GM21737 (cell line): ENCODE results near the gene SERPINA3.
"Not testable (repeated sequence)": the region's sequence is repeated elsewhere in the genome, so short reads cannot be mapped to it uniquely, and the experiment has no call there.

Source experiments
- ATAC-seq: cut with Tn5 transposase; IDR thresholded peaks from one replicate; pipeline ENCODE4 v1.9.1; 2021; ENCODE audit warnings: mild to moderate bottlenecking, moderate library complexity; ENCODE audit not compliant: unreplicated experiment

Gene SERPINA3

DNA sequence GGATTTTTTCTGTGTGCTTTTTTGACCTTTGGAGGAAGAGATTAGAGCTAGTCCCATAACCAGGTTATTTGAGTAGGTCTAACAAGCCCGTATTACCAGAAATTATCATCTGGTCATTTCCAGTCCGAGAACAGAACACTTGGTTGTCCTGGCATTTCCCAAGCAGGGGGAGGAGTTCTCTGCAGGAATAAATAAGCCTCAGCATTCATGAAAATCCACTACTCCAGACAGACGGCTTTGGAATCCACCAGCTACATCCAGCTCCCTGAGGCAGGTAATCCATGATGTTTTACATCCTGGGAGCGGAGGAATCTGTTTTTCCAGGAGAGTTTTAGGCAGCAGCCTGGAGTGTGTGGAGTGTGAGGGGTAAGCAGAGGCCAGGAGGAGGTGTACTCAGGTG, at the start of gene SERPINA3:
Gene SERPINA3, plus strand, starts transcription at position 218 of the 400 bp plus-strand sequence. CDS start 2,051 bp downstream, outside the sequence.
- no peak for ATAC-seq

- no peak for ATAC-seq
Observed at GRCh38 chr14:94562941-94563883, 49.0 kb upstream of the SERPINA3 start.

- no peak for ATAC-seq
Observed at GRCh38 chr14:94564381-94564780, 47.8 kb upstream of the SERPINA3 start.

DNA sequence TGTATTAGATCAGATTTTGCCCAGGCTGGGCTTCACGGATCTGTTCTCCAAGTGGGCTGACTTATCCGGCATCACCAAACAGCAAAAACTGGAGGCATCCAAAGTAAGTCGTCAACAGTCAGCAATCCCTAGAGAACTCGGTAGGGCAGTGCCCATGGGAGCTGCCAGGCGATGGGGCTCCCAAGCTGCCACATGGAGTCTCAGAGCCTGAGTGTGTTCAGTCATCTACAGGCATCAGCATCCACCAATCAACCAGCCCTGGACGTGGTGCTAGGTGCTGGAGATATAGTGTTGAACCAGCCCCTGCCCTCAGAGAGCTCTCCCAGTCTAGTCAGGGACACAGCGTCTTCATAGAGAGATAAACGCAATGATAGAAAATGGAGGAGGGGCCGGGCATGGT, 44.0 kb upstream of the SERPINA3 start:
- ATAC-seq, result no peak

- ATAC-seq, result no peak
Observed at GRCh38 chr14:94569381-94570001, 42.7 kb upstream of the SERPINA3 start.

- no peak for ATAC-seq
Observed at GRCh38 chr14:94570002-94570400, 42.2 kb upstream of the SERPINA3 start.

DNA sequence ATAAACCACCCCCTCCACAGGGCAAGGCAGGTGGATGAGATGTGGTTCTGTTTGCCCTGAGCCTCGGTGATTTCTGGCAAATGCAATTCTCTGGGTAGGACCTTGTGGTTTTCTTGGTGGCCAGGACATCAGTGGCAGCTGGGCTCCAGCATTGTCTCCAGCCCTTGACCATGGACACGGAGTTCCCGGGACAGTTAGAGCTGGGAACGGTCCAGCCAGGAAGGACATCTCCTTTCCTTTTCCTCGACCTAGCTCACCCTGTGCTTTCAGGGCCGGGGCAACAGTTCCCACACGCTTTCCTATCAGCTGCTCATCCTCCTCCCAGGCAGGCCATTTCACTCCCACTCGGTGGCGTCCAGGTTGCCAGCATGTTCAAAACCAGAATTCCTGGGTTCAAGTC, 41.8 kb upstream of the SERPINA3 start:
- no peak for ATAC-seq

GRCh38 chr14:94571395-94571794, 40.8 kb upstream of the SERPINA3 start:
- no peak for ATAC-seq

- ATAC-seq, result no peak
Observed at GRCh38 chr14:94571950-94572349, 40.2 kb upstream of the SERPINA3 start.

GRCh38 chr14:94572637-94573303, 39.4 kb upstream of the SERPINA3 start:
- ATAC-seq, result no peak

- no peak for ATAC-seq
Observed at GRCh38 chr14:94573475-94574277, 38.5 kb upstream of the SERPINA3 start.

DNA sequence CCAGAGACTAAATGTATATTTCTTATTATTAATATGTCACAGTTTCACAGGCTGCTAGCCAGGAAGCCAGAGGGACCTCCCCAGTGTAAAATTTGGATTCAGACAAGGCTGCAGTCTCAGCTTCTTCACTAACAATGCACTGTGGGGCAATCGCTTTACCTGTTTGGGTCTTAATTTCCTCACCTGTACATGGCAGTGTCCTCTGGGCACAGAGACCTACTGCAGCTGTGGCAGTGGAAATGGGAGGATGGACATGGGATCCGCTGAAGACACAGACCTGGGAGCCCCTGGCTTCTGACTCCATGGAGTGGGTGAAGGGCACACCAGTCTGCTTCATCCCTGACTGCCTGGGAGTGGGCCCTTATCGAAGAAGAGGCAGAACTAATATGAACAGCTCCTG, 37.9 kb upstream of the SERPINA3 start:
- no peak for ATAC-seq

GRCh38 chr14:94575730-94576585, 36.2 kb upstream of the SERPINA3 start:
- no peak for ATAC-seq

DNA sequence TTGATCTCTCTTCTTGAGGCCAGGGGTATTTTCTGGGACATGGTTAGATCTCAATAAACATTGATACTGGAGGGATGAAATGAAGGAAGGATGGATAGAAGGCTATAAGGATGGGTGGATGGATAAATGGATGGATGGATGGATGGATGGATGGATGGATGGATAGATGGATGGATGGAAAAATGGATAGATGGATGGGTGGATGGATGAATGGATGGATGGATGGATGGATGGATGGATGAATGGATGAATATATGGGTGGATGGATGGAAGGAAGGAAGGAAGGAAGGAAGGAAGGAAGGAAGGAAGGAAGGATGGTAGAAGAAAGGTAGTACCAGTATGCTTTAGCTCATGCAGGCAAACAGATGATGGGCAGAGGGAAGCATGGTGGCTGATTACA, 34.7 kb upstream of the SERPINA3 start:
- ATAC-seq, result not testable (repeated sequence)

DNA sequence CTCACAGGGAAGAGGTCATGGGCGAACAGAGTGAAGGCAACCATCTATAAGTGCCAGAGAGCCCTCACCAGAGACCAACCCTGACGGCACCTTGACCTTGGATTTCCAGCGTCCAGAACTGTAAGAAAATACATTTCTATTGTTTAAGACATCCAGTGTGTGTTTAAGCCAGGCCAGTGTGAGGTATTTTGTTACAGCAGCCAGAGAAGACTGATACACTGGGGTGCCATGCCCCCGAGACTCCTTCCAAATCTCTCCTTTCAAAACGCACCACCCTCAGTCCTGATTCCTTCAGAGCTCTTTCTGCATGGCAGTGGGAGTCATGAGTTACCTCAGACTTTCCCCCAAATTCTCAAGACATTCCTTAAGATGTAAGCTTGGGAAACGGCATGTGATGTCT, 33.5 kb upstream of the SERPINA3 start:
- ATAC-seq, result no peak

GRCh38 chr14:94581127-94581999, 30.8 kb upstream of the SERPINA3 start, which contains the start of gene SERPINA5:
TSS of gene SERPINA5 (plus strand) at chr14:94581426. CDS start at chr14:94587363, 5,937 bp downstream.
- no peak for ATAC-seq

DNA sequence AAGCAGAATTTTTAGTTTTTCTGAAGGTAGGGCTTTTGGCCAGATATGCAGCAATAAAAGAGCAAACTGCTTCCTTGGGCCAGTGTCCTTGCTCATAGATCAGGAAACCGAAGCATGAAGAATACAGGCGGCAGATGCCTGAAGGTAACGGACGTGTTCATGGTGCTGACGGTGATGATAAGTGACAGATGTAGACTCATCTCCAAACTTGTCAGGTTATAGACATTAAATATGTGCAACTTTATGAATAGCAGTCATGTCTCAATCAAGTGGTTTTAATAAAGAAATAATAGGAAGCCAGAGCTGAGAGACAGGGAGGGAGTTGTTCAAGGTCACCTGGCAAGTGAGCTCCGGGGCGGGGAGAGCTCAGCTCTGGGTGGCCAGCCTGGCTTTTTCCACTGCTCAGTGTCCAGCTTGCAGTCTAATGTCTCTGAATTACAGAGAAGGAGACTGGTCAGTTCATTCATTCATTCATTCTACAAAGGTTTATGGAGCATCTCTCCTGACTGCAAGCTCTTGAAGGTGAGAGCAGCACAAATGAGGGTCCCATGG, 29.9 kb upstream of the SERPINA3 start:
- ATAC-seq, result no peak

GRCh38 chr14:94582851-94583250, 29.3 kb upstream of the SERPINA3 start:
- no peak for ATAC-seq
